ENCODE results near the gene YJEFN3.

Gene YJEFN3

DNA sequence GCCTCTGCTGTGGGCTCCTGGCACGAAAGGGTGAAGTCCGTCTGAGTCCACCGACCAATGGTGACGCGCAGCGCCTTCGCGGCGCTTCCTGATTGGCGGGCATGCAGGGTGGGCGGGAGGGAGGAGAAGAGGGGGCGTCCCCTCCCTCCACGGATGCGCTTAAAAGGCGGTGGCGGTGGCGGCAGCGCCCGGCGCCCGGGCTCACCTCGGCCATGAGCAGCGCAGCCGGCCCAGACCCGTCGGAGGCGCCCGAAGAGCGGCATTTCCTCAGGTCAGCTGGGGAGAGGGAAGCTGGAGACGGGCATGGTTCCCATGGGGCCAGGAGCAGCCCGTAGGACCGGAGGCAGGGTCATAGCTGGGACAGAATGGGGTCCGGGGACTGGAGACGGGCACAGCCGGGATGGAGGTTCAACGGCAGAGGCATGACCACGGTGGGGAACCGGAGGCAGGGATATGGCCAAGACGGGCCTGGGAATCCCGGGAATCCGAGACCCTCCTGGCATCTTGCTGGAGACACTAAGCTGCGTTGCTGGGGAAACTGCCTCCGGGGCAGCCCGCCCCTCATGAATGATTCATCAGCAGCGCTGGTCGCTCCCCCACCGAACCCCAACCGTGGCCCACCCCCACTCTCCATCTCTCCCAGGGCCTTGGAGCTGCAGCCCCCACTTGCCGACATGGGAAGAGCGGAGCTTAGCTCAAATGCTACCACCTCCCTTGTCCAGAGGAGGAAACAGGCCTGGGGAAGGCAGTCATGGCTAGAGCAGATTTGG is at the start of gene YJEFN3:
YJEFN3 (plus strand) TSS at position 191 of the 770 bp plus-strand sequence; CDS start at position 213, 22 bp downstream.
- H2AFZ ChIP-seq (ENCODE audit: low read depth, low read length, severe bottlenecking) = no peak within 1 kb of the TSS
- no peaks in the 10 kb centered on the region for H3K27me3 ChIP-seq (ENCODE audit: low read length)
- no peak within 1 kb of the TSS for H3K9ac ChIP-seq (ENCODE audit: low read length)
- H3F3A ChIP-seq (ENCODE audit: insufficient read depth) = peaks cover 37% of the 10 kb centered on the region
- no peaks in the 10 kb centered on the region for H3K9me2 ChIP-seq (replicated peaks; ENCODE audit: insufficient read depth, low read length)
- H3K4me2 ChIP-seq (ENCODE audit: low read depth, low read length, poor library complexity, severe bottlenecking) = no peak within 1 kb of the TSS
- no peaks in the 10 kb centered on the region for H3K36me3 ChIP-seq (ENCODE audit: low read length)
- peaks cover 18% of the 10 kb centered on the region for H3K79me2 ChIP-seq (ENCODE audit: insufficient read depth, low read length)
- no peak for TF ChIP-seq EZH2phosphoT487 (conservative IDR thresholded peaks at IDR 0.05; ENCODE audit: low read length)
- TF ChIP-seq, protein P1, sequence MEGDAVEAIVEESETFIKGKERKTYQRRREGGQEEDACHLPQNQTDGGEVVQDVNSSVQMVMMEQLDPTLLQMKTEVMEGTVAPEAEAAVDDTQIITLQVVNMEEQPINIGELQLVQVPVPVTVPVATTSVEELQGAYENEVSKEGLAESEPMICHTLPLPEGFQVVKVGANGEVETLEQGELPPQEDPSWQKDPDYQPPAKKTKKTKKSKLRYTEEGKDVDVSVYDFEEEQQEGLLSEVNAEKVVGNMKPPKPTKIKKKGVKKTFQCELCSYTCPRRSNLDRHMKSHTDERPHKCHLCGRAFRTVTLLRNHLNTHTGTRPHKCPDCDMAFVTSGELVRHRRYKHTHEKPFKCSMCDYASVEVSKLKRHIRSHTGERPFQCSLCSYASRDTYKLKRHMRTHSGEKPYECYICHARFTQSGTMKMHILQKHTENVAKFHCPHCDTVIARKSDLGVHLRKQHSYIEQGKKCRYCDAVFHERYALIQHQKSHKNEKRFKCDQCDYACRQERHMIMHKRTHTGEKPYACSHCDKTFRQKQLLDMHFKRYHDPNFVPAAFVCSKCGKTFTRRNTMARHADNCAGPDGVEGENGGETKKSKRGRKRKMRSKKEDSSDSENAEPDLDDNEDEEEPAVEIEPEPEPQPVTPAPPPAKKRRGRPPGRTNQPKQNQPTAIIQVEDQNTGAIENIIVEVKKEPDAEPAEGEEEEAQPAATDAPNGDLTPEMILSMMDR (IDR thresholded peaks at IDR 0.05; ENCODE audit: insufficient read depth, low read length, poor library complexity, severe bottlenecking) = no peak
- H4K20me1 ChIP-seq (ENCODE audit: low read depth, low read length) = no peaks in the 10 kb centered on the region
- H3K27ac ChIP-seq (ENCODE audit: low read depth, low read length) = no peak within 1 kb of the TSS; the same call in none of the 2 replicates
- H3K4me3 ChIP-seq (ENCODE audit: insufficient read depth, low read length, poor library complexity, severe bottlenecking) = no peak within 1 kb of the TSS
- H3K9me3 ChIP-seq (ENCODE audit: insufficient read depth, low read length) = no peaks in the 10 kb centered on the region

DNA sequence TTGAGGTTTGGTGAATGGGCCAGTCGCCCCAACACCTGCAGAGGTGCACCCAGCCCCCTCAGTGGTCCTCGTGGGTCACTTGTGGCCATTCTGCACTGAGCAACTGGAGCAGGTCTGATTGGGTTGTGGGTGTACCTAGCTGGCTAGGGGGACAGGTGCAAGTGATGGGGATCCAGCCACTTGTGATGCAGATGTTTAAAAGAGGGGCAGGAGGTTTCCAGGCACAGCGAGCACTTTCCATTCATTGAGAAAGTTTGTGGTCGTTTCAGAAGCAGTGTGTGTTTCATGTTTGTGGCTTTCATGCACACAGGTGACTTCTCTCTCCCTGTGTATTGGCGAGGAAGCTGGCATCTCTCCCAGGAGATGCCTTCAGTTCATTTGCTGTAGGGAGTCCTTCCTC is 48.0 kb upstream of the YJEFN3 start:
- no peaks in the 10 kb centered on the region for H3K36me3 ChIP-seq (ENCODE audit: low read length)
- no peaks in the 10 kb centered on the region for H3K27me3 ChIP-seq (ENCODE audit: low read length)
- no peaks in the 10 kb centered on the region for H3F3A ChIP-seq (ENCODE audit: insufficient read depth)
- H3K9me2 ChIP-seq (replicated peaks; ENCODE audit: insufficient read depth, low read length) = no peaks in the 10 kb centered on the region
- TF ChIP-seq, protein P1 (IDR thresholded peaks at IDR 0.05; ENCODE audit: insufficient read depth, low read length, poor library complexity, severe bottlenecking) = no peak
- TF ChIP-seq EZH2phosphoT487 (conservative IDR thresholded peaks at IDR 0.05; ENCODE audit: low read length) = no peak
- H3K79me2 ChIP-seq (ENCODE audit: insufficient read depth, low read length) = peaks cover 81% of the 10 kb centered on the region
- H4K20me1 ChIP-seq (ENCODE audit: low read depth, low read length) = no peaks in the 10 kb centered on the region; the same call in 1 of the 2 replicates
- no peak overlapping the region for H3K9ac ChIP-seq (ENCODE audit: low read length)
- H3K4me3 ChIP-seq (ENCODE audit: insufficient read depth, low read length, poor library complexity, severe bottlenecking) = no peak overlapping the region
- H3K27ac ChIP-seq (ENCODE audit: low read depth, low read length) = no peak overlapping the region
- H3K9me3 ChIP-seq (ENCODE audit: insufficient read depth, low read length) = no peaks in the 10 kb centered on the region
- no peak overlapping the region for H3K4me2 ChIP-seq (ENCODE audit: low read depth, low read length, poor library complexity, severe bottlenecking)
- no peak overlapping the region for H2AFZ ChIP-seq (ENCODE audit: low read depth, low read length, severe bottlenecking)

- no peak overlapping the region for H3K27ac ChIP-seq (ENCODE audit: low read depth, low read length)
- no peak overlapping the region for H3K4me2 ChIP-seq (ENCODE audit: low read depth, low read length, poor library complexity, severe bottlenecking)
- no peak for TF ChIP-seq EZH2phosphoT487 (conservative IDR thresholded peaks at IDR 0.05; ENCODE audit: low read length)
- TF ChIP-seq, protein P1 (IDR thresholded peaks at IDR 0.05; ENCODE audit: insufficient read depth, low read length, poor library complexity, severe bottlenecking) = no peak
- no peaks in the 10 kb centered on the region for H3F3A ChIP-seq (ENCODE audit: insufficient read depth)
- no peak overlapping the region for H2AFZ ChIP-seq (ENCODE audit: low read depth, low read length, severe bottlenecking)
- no peaks in the 10 kb centered on the region for H3K27me3 ChIP-seq (ENCODE audit: low read length)
- H3K9ac ChIP-seq (ENCODE audit: low read length) = no peak overlapping the region
- no peaks in the 10 kb centered on the region for H3K36me3 ChIP-seq (ENCODE audit: low read length)
- H4K20me1 ChIP-seq (ENCODE audit: low read depth, low read length) = no peaks in the 10 kb centered on the region; the same call in 1 of the 2 replicates
- no peaks in the 10 kb centered on the region for H3K9me2 ChIP-seq (replicated peaks; ENCODE audit: insufficient read depth, low read length)
- no peaks in the 10 kb centered on the region for H3K9me3 ChIP-seq (ENCODE audit: insufficient read depth, low read length)
- H3K79me2 ChIP-seq (ENCODE audit: insufficient read depth, low read length) = peaks cover 67% of the 10 kb centered on the region
- H3K4me3 ChIP-seq (ENCODE audit: insufficient read depth, low read length, poor library complexity, severe bottlenecking) = no peak overlapping the region
Observed at GRCh38 chr19:19482809-19483596, 45.7 kb upstream of the YJEFN3 start.
